Colonic mucosa (tissue), 4 donors: ENCODE results near the gene ATAD2B. TPM values are rescaled to one million over a fixed set of nuclear protein-coding genes. Genes with fewer than 3 reads are reported as not detected.

Source experiments
- DNase-seq: peaks from one replicate; pipeline ENCODE4 v3.0.0-alpha.2; 2020
- H3K27ac ChIP-seq: fragments of 200-600 bp; one replicate; pipeline ENCODE4 v1.8.0; 2021
- H3K27me3 ChIP-seq: fragments of 200-600 bp; one replicate; pipeline ENCODE4 v1.8.0; 2021
- H3K36me3 ChIP-seq: fragments of 200-600 bp; one replicate; pipeline ENCODE4 v1.8.0; 2021
- H3K4me1 ChIP-seq: fragments of 200-600 bp; one replicate; pipeline ENCODE4 v1.8.0; 2021; ENCODE audit warnings: mild to moderate bottlenecking
- H3K4me3 ChIP-seq: fragments of 200-600 bp; one replicate; pipeline ENCODE4 v1.8.0; 2021
- H3K9ac ChIP-seq, 2 donors: one replicate each; pipeline ENCODE4 v1.7.0; 2013; ENCODE audit warnings: control low read depth in 2 of 2, low read depth in 2 of 2, low read length in 2 of 2
- H3K9me3 ChIP-seq: fragments of 200-600 bp; one replicate; pipeline ENCODE4 v1.8.0; 2021
- intact Hi-C: fragments of 100-400 bp; cut with DNase I; formaldehyde crosslinking; loops from one replicate; pipeline ENCODE4 v1.14.1; 2022
- total RNA-seq, 2 donors: library from RNA; stranded (reverse); fragmentation: NEBNext Ultra II Directional in 1 of 2; extraction: Animal tissue kit (Norgen Biotek cat#: 25700) in 1 of 2; gene quantifications; one replicate each; pipeline ENCODE4 v1.2.1, GENCODE V29; 2021
- TF ChIP-seq, protein P1 (sequence below): fragments of 200-600 bp; IDR thresholded peaks from one replicate; pipeline ENCODE4 v1.8.0; 2022; ENCODE audit warnings: antibody characterized with exemption, mild to moderate bottlenecking
- donor health status: healthy.
- donor health status: DM: no; HTN: no; CAD: no.
- donor health status: DM: no; HTN: no; CAD: no.

The ATAD2B gene
- total RNA-seq, 2 donors from 2014 or later: 19.2 to 21.7 TPM

DNA sequence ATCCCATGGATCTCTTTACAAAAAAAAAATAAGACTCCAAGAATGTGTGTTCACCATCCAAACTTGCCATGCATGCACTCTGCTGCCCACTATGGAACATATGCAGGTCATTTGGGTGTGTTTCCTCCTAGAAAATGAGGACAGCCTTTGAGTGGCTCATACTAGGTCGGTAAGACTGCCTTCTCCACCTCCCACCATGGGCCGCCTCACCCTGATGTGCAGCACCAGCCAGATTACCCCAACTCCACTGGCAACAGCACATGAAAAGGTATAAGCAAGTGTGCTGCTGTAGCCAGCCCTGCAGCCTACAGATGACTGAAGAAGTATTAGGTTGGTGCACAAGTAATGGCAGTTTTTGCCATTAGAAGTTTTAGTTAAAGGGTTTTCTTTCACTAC, 214.2 kb downstream of the ATAD2B start:
- no peaks in the 10 kb centered on the region for H3K9me3 ChIP-seq
- intact Hi-C loops: no loop called here
- H3K36me3 ChIP-seq: no peaks in the 10 kb centered on the region
- no peaks in the 10 kb centered on the region for H3K27me3 ChIP-seq
- no peak overlapping the region for H3K9ac ChIP-seq
- no peak overlapping the region for H3K4me3 ChIP-seq
- DNase-seq: no peak
- H3K4me1 ChIP-seq: no peaks in the 10 kb centered on the region
- TF ChIP-seq, protein P1, sequence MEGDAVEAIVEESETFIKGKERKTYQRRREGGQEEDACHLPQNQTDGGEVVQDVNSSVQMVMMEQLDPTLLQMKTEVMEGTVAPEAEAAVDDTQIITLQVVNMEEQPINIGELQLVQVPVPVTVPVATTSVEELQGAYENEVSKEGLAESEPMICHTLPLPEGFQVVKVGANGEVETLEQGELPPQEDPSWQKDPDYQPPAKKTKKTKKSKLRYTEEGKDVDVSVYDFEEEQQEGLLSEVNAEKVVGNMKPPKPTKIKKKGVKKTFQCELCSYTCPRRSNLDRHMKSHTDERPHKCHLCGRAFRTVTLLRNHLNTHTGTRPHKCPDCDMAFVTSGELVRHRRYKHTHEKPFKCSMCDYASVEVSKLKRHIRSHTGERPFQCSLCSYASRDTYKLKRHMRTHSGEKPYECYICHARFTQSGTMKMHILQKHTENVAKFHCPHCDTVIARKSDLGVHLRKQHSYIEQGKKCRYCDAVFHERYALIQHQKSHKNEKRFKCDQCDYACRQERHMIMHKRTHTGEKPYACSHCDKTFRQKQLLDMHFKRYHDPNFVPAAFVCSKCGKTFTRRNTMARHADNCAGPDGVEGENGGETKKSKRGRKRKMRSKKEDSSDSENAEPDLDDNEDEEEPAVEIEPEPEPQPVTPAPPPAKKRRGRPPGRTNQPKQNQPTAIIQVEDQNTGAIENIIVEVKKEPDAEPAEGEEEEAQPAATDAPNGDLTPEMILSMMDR: no peak
- no peak overlapping the region for H3K27ac ChIP-seq

DNA sequence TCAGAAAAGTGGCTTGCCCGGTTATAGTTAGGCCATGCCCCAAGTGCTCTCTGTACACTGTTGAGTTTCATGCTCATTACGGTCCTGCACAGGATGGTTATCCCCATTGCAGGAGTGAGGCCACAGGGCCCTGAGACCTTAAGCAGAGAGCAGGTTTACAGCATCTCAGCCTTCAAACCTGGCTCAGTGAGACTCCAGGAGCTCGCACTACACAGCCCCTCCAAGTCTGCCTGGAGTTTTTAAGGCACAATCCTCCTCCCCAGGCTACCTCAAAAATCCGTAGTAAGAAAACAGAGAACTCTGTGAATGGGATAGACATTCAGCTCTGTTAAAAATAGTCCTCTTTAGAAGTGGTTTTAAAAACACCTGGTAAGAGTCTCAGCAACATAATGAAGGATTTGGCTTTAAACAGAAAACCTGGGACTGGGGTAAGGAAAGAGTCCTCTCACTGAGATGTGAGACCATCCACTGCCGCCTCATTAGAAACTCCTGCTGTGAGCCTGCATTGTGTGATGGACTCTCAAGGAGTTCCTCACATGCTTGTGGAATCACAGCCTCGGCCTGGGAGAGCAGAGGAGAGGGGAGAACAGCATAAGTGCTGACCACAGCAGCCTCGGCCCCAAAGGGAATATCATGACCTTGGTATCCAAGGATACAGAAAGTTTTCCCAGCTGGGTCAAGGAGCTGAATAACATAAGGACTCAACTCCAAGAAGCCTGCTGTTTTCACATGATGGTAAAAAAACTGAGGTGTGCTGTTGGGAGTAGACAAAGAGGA, 214.8 kb downstream of the ATAD2B start:
- no peaks in the 10 kb centered on the region for H3K36me3 ChIP-seq
- H3K27ac ChIP-seq: no peak overlapping the region
- no peak for DNase-seq
- intact Hi-C loops: no loop called here
- no peaks in the 10 kb centered on the region for H3K27me3 ChIP-seq
- TF ChIP-seq, protein P1: no peak
- no peak overlapping the region for H3K4me3 ChIP-seq
- H3K9me3 ChIP-seq: no peaks in the 10 kb centered on the region
- H3K9ac ChIP-seq: no peak overlapping the region
- no peaks in the 10 kb centered on the region for H3K4me1 ChIP-seq

DNA sequence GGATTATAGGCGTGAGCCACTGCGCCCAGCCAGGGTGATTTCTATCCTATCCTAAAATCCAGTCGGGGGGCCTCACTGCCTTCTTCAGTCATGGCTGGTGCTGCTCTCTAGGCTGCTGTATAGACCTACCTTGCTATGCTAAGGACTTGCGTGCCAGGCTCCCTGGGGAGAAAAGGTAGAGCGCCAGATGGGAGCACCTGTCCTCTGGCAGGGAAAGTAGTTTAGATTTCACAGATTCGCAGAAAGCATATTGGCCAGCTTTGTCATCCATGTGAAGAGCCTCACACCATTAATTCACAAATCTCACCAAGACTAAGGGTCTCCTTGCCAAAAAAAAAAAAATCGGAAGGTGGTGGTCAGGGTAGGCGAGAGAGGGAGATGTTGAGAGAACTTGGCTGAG, 217.6 kb downstream of the ATAD2B start:
- Histone ChIP-seq H3K36me3 (no peaks in the 10 kb centered on the region), H3K4me1 (no peaks in the 10 kb centered on the region), H3K4me3 (no peak overlapping the region), H3K27me3 (no peaks in the 10 kb centered on the region), H3K27ac (no peak overlapping the region), H3K9ac (no peak overlapping the region), H3K9me3 (no peaks in the 10 kb centered on the region)
- DNase-seq: no peak
- intact Hi-C loops: no loop called here
- TF ChIP-seq, protein P1: no peak

DNA sequence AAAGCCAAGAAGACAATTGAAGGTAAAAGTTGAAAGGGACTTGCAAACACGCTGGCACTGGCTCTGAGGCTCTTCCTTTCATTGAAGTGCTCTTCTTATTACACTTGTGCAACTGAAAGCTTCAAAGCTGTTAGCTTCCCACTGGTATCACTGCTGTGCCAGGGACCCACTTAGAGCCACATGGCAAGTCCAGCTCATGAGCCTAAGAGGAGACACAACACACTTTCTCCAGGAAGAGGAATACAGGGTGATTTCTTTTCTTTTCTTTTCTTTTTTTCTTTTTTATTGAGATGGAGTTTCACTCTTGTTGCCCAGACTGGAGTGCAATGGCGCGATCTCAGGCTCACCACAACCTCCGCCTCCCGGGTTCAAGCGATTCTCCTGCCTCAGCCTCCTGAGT, 218.2 kb downstream of the ATAD2B start:
- H3K4me1 ChIP-seq: no peaks in the 10 kb centered on the region
- no peaks in the 10 kb centered on the region for H3K9me3 ChIP-seq
- no peak for DNase-seq
- no peak overlapping the region for H3K27ac ChIP-seq
- no peaks in the 10 kb centered on the region for H3K27me3 ChIP-seq
- intact Hi-C loops: no loop called here
- TF ChIP-seq, protein P1: no peak
- H3K9ac ChIP-seq: no peak overlapping the region
- no peak overlapping the region for H3K4me3 ChIP-seq
- H3K36me3 ChIP-seq: no peaks in the 10 kb centered on the region

DNA sequence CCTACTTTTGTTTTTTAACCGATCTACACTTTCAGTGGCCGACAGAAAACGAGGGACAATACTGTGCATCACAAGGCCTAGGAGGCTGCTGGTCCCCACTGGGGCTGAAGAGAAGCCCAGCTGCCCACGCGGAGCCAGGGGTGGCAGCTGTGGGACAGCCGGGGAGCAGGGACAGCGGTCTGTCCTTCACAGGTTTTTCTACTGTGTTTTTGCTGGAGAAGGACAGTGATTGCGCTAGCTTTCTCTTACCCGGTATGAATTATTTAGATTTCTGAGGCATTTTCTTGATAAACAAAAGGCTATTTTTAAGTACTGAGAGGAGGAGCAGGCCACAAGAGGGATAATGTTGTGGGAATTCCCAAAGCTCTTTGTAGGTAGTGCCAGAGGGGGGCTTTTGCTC, 219.8 kb downstream of the ATAD2B start:
- no peaks in the 10 kb centered on the region for H3K36me3 ChIP-seq
- DNase-seq: no peak
- no peak overlapping the region for H3K9ac ChIP-seq
- no peak overlapping the region for H3K27ac ChIP-seq
- H3K9me3 ChIP-seq: no peaks in the 10 kb centered on the region
- no peak overlapping the region for H3K4me3 ChIP-seq
- intact Hi-C loops: no loop called here
- TF ChIP-seq, protein P1: no peak
- H3K27me3 ChIP-seq: no peaks in the 10 kb centered on the region
- no peaks in the 10 kb centered on the region for H3K4me1 ChIP-seq
